NCI-H2196 (cell line): ENCODE measurements around the gene KLHL24.
A peak's percentile ranks its signal among the peaks of the same experiment; 100 is the strongest.
"Not testable (repeated sequence)": the region's sequence is repeated elsewhere in the genome, so short reads cannot be mapped to it uniquely, and the experiment has no call there.

Experiments used
- DNase-seq: peaks from one replicate; lab custom pipeline; 2025; ENCODE audit not compliant: unreplicated experiment; lab: John Stamatoyannopoulos, UW

KLHL24 gene

DNA sequence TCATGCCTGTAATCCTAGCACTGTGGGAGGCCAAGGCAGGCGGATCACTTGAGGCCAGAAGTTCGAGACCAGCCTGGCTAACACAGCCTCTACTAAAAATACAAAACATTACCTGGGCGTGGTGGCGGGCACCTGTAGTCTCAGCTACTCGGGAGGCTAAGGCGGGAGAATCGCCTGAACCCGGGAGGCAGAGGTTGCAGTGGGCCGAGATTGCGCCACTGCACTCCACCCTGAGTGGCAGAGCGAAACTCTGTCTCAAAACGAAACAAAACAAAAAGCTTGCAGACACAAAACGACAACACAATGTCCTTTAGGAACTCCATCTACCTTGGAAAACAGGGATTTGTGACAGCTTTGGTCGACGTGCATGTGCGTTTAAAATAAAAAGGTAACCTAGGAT, 716 bp upstream of the KLHL24 start:
- no peak for DNase-seq

DNA sequence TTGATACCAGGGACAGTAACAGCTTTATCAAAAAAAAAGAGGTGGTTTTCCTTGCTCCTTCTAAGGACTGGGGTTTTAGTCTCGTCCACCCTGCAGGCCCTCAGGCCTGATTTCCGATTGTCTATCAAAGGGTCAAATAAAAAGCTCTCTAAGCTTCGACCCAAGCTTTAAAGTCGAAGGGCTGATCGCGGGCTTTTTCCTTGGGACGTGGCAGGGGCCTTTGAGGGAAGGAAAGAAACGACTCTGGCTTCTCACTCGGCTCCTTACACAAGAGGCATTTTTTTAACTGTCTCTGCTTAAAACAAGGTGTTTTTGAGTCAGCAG, 354 bp upstream of the KLHL24 start:
- DNase-seq, result no peak

DNA sequence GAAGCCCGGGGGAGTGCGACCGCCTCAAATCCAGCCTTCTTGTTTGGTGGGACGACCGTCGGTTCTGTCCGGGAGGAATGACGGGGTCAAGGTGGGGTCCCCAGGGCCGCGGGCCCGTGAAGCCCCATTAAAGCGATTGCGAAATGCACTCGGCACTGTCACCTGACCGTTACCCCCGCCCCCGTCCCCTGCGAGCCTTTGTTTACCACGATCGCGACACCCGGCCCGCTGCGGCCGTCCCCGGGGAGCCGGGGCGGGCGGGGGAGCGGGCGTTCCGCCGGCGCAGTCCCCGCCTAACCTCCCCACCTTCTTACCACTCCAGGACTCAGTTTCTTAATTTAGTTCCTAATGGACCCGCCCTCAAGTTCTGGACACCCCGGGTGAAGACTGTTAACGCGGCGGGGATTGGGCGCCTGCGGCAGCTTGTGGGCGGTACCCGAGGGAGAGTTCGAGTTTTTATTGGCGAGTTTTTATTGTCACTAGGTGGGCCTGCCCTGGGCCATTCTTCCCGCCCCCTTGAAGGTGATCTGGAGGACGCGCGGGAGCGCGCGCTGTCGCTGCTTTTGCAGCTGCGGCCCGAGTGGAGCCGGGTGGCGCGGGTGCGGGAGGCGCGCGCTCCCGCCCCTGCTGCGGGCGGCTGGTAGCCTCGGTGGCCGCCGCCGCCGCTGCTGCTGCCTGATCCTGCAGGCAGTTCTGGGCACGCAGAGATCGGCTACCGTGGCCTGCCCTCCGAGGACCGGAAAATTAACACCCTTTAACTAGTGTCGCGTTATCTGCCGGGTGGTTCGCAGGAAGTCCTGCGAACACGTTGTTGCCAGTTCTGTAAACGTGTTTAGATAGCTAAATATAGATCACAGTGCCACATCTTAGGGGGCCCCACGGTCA, 1.0 kb downstream of the KLHL24 start:
- DNase-seq, result peak; percentile 99

DNA sequence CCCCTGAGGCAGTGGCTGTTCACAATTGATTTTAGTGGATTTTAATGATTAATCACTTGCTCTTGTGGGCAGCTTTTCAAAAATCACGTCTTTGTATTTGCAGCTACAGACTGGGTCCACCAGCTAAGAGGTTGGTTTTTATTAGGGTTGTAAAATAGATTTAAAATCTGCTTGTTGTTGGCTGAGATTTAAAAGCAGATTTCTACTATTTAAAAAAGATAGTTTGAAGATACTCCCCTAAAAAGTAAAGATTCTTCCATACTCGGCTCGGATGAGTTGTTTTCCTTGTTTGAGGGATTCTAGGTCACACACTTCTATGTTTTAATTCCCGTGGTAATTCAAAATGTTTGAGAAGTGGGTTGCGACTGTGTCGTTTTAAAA, 1.7 kb downstream of the KLHL24 start:
- DNase-seq, result no peak

DNA sequence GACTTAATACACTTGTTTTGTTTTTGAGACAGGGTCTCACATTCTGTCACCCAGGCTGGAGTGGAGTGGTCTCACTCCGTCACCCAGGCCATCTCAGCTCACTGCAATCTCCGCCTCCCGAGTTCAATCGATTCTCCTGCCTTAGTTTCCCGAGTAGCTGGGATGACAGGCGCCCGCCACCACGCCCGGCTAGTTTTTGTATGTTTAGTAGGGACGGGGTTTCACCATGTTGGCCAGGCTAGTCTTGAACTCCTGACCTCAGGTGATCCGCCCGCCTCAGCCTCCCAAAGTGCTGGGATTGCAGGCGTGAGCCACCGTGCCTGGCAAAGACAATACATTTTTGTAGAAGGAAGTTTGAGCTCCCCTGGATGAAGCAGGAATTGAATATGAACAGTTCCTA, 2.2 kb downstream of the KLHL24 start:
- DNase-seq, result not testable (repeated sequence)

DNA sequence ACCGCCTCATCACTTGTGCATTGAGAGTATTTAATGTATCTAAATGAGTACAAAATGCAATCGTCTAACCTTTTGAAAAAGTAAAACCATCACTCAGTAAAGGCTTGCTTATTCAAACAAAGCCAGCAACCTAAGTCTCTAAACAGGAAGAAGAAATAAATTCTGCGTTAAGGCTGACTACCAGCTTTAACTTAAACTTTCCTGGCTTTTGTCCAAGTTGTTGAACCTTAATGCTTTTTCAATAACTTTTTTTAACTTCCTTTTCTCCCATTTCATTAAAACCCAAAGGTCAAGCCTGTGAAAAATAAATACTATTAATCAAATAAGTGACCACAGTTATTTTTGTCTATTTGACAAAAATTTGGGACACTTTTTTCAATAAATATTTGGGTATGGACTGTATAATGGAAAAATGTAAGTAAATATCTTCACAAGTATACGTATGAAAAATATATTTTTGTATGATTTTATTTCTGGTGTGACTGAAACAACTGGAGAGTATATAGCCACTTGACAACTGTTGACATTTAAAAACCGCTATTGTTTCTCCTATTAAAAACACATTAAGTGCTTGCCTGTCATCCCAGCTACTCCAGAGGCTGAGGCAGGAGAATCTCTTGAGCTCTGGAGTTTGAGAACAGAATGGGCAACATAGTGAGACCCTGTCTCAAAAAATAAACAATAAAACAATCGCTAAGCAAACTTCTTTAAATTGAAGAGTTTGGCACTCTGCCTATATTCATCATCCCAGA, 2.9 kb downstream of the KLHL24 start:
- peak; percentile 21 for DNase-seq

DNA sequence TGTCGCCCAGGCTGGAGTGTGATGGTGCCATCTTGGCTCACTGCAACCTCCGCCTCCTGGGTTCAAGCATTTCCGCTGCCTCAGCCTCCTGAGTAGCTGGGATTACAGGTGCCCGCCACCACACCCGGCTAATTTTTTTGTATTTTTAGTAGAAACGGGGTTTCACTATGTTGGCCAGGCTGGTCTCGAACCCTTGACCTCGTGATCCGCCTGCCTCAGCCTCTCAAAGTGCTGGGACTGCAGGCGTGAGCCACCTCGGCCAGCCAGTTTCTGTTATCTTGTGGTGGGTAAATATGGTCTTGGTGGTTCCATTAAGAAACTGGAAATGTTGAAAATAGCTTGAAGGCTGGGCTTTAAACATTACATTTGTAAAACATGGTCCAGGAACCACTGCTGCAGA, 5.2 kb downstream of the KLHL24 start:
- not testable (repeated sequence) for DNase-seq

DNA sequence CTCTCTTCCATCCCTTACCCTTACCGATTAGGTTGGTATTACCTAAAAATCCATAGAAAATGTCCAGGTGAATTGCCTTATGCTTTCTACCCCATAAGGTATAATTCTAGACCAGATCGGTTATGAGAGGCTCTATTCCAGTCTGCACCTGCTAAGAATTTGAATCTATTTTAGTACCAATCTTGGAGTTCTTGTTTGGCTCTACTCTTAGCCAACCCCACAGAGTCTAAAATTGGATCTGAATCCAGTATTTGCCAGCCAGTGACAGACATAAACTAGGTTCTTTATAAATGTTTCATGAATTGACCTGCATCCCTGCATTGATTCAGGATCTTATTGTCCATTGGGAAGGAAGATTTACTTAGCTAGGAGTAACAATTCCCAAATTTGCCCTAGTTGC, 6.5 kb downstream of the KLHL24 start:
- DNase-seq, result no peak

DNA sequence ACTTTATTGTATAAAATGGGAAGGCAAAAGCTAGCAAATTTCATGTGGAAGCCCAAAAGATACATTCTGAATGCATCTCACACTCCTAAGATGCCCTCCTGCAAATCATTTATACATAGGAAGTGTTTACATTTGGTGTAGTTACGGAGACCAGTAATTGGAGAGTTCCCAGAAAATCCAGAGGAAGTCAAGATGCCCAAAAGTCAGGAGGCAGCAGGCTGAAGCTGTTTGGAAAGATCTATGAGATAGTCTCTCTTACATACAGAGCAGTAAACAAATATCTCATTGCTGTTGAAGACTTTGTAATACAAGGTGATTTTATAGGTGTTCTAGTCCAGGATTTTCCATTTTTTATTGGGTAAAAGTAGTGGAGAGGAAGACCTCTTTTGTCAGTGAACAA, 8.8 kb downstream of the KLHL24 start:
- DNase-seq, result no peak

DNA sequence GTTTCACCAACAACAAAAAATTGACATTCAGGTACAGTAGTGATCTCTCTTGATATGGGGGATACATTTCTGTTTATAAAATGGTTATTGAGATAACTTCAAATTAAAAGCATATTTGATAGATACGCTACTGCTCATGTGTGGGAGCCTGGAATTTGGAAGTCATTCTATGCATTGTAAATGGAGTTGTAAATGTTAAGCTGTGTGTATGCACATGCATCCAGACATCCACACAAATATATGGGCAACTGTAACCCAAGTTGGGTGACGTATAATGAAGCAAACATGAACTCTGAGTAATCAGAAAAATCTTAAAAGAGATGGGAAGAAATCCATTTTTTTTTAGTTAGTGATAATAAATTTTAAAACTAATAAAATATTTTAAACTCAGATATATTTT, 9.8 kb downstream of the KLHL24 start:
- DNase-seq, result no peak

DNA sequence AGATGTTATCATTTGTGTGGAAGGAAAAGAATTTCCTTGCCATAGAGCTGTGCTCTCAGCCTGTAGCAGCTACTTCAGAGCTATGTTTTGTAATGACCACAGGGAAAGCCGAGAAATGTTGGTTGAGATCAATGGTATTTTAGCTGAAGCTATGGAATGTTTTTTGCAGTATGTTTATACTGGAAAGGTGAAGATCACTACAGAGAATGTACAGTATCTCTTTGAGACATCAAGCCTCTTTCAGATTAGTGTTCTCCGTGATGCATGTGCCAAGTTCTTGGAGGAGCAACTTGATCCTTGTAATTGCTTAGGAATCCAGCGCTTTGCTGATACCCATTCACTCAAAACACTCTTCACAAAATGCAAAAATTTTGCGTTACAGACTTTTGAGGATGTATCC, 15.1 kb downstream of the KLHL24 start:
- DNase-seq, result no peak

DNA sequence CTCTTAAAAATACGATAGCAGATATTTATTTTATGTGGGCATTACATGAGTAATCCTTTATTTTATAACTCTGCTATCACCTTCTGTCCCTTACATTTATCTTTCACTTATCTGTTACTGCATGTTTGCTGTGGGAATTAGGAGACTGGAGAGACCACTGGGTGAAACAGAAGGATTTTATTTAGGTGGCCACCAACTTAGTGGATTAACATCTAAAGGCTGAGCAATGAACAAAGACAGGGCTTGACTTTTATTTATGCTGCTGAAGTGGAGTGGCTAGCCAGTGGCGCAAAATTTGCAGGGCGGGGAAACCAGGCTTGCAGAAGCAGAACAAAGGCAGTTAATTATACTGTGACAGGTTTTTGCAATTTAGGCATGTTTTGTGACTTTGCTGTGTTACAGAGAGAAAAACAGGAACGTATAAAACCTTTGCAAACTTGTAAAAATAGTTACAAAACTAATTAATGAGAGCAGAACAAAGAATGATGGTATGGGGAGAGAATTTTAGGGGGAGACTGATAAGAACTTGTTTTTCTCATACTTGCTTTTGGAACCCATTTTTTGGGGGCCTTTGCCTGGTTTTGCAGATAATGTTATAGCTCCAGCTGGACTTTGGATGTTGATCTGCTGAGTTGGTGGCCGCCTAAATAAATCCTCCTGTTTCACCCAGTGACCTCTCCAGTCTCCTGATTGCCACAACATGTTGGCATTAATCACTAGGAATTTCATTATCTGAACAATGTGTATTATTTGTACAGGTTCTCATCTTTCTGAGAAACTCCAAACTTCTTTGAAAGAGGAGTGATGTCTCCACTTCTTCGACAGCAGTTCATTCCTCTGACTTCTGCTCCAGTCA, 18.0 kb downstream of the KLHL24 start:
- no peak for DNase-seq

DNA sequence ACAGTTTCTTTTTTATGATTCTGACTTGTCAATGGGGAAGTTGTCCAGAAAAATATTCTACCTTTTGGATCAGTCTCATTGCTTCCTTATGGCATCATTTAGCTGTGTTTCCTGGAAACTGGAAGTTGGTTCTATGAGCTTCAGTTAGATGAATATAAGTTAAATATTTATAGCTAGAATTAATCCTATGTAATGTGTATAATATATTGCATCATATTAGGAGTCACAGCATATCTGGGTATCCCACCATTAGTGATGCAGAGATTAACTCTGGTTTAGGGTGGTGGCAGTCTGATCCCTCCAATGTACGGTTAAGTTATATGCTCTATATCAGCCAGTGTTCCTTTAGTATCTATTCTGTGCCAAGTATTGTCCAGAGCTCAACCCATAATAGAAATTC, 19.3 kb downstream of the KLHL24 start:
- DNase-seq, result no peak

DNA sequence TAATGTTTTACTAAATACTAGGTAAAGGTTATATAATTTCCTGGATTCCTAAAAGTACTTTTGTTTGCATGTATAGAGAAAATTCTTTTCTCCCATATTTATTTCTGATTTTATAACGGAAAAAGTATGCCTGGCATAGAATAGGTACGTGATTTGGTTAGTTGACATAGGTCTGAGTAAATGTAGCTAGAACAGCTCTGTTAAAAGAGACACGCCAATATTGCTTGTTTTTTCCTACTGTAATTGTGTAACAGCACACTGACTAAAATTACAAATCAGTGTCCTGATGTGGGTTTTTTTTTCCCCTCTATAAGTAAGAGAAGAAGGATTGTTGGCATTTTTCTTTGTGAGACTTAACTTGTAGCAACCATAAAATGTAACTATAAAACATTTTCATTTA, 26.7 kb downstream of the KLHL24 start:
- DNase-seq, result no peak

DNA sequence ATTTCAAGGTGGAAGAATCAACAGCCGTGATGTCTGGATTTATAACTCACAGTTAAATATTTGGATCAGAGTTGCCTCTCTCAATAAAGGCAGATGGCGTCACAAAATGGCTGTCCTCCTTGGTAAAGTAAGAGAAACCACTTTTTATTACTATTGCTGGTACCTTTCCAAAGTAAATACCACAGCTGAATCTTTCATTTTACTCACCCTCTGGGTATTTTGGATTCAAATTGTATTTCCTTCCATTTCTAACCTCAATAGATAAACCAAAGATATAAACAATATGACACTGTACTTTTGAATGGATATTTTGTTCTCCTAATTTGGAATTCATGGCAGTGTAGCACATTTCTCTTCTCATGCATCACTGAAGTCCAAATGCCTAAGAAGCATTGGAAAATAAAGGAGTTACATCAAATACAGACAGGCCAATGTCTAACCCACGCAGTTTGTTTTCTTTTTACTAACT, 29.5 kb downstream of the KLHL24 start:
- peak; percentile 67 for DNase-seq

DNA sequence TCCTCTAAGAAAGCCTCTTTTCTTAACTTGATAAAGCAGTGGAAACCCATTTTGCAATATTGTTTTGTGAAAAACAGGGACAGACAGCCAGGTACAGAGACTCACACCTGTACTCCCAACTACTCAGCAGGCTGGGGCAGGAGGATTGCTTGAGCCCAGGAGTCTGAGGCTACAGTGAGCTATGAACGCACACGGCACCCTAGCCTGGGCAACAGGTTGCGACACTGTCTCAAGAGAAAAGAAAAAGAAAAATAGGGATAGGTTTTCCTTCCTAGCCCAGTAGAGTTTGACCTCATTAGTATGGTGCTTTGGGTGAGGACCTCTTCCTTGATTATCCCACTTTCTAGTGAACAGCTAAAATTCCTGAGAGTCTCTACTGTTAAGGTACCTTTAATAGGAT, 44.6 kb downstream of the KLHL24 start:
- no peak for DNase-seq

DNA sequence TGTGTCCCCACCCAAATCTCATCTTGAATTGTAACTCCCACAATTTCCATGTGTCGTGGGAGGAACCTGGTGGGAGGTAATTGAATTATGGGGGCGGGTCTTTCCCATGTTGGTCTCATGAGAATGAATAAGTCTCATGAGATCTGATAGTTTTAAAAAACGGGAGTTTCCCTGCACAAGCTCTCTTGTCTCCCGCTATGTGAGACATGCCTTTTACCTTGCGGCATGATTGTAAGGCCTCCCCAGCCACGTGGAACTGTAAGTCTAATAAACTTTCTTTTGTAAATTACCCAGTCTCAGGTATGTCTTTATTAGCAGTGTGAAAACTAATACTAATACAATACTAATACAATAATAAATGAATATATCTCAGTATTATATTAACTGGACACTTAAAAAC, 52.3 kb downstream of the KLHL24 start:
- no peak for DNase-seq

DNA sequence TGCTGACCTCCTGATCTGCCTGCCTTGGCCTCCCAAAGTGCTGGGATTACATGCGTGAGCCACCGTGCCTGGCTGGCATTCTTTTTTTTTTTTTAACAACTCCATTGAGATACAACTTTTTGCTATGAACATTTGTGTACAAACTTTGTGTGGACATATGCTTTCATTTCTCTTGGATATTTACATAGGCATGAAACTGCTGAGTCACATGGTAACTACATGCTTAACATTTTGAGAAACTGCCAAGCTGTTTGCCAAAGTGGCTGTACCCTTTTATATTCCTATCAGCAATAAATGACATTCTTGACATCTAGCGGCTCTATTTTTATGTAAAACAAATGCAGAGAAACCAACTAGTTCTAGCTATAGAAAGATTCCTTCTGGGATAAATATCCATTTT, 53.5 kb downstream of the KLHL24 start:
- DNase-seq, result no peak

DNA sequence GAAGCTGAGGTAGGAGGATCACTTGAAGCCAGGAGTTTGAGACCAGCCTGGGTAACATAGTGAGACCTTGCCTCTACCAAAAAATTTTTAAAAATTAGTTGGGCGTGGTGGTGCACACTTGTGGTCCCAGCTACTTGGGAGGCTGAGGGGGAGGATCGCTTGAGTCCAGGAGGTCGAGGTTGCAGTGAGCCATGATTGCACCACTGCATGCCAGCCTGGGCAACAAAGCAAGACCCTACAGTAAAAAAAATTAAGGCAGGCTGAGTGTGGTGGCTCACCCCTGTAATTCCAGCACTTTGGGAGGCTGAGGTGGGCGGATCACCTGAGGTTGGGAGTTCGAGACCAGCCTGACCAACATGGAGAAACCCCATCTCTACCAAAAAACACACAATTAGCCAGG, 54.2 kb downstream of the KLHL24 start:
- not testable (repeated sequence) for DNase-seq

DNA sequence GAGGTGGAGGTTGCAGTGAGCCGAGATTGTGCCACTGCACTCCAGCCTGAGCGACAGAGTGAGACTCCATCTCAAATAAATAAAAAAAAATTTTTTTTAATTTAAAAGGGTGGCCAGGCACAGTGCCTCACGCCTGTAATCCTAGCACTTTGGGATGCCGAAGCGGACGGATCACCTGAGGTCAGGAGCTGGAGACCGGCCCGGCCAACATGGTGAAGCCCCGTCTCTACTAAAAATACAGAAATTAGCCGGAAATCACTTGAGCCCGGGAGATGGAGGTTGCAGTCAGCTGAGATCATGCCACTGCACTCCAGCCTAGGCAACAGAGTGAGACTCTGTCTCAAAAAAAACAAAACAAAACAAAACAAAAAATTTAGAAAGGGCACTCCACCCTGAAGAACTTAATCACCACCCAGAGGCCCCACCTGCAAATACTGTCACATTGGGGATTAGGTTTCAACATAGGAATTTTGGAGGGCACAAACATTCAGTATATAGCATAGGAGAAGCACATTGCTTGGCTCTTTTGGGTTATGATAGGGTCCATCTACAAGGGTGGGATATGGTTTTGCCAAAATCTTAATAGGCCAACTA, 55.1 kb downstream of the KLHL24 start:
- no peak for DNase-seq

DNA sequence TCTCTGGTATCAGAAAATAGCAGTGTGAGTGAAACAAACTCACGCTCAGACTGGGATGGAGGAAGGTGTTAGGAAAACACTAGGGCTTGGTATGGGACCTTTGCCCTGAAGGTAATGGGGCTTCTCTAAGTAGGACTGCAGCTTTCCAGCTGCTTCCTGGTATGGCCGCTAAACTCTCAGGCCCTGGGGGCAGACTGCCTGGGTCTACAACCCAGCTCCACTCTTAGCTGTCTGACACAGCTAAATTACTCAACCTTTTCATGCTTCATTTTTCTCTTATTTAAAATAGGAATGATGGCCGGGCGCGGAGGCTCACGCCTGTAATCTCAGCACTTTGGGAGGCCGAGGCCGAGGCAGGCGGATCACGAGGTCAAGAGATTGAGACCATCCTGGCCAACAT, 57.0 kb downstream of the KLHL24 start:
- DNase-seq, result no peak
